Effector memory CD8-positive, alpha-beta T cell (primary cell): Measurements from ENCODE around the gene STX8.
A peak's percentile ranks its signal among the peaks of the same experiment; 100 is the strongest.
"Not testable (repeated sequence)": the region's sequence is repeated elsewhere in the genome, so short reads cannot be mapped to it uniquely, and the experiment has no call there.

Experiments
- ATAC-seq: fragments of 150-1000 bp; cut with Tn5 transposase; replicated peaks from 2 replicates; pipeline ENCODE4 v1.10.0; 2021; ENCODE audit warnings: mild to moderate bottlenecking, moderate library complexity
- DNase-seq, 3 experiments: peaks; one replicate each; pipeline ENCODE4 v3.0.0; 2021
- H3K27ac Mint-ChIP-seq, 2 donors: one replicate each; pipeline ENCODE4 v1.8.0; 2022; ENCODE audit warnings: mild to moderate bottlenecking in 2 of 2, mixed read lengths in 2 of 2, moderate library complexity in 2 of 2
- H3K27me3 Mint-ChIP-seq, 2 donors: one replicate each; pipeline ENCODE4 v1.8.0; 2022; ENCODE audit warnings: mixed read lengths in 2 of 2
- H3K36me3 Mint-ChIP-seq: one replicate; pipeline ENCODE4 v1.8.0; 2022; ENCODE audit warnings: mild to moderate bottlenecking, moderate library complexity, mixed read lengths; ENCODE audit not compliant: insufficient read depth
- H3K4me1 Mint-ChIP-seq, 2 donors: one replicate each; pipeline ENCODE4 v1.8.0; 2022; ENCODE audit warnings: low read depth in 2 of 2, mixed read lengths in 2 of 2
- H3K4me3 Mint-ChIP-seq, 2 donors: one replicate each; pipeline ENCODE4 v1.8.0; 2022; ENCODE audit warnings: mild to moderate bottlenecking in 2 of 2, mixed read lengths in 2 of 2, moderate library complexity in 2 of 2
- H3K9me3 Mint-ChIP-seq, 2 donors: one replicate each; pipeline ENCODE4 v1.8.0; 2022; ENCODE audit warnings: mixed read lengths in 2 of 2

STX8 gene

DNA sequence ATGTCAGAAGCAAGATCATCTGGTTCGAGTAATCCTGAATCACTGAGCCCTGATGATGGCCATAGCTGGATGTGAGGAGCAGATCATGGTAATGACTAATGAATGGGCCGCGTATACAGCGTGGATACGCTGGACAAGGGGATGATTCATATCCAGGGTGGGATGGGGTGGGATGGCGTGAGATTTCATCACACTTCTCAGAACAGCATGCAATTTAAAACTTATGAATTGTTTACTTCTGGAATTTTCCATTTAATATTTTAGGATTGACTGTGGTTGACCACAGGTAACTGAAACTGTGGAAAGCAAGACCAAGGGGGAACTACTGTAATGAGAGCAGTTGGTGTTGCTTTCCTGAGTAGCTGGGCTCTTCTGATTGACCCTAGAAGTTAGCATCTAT is 225.5 kb downstream of the STX8 start:
- H3K4me1 Mint-ChIP-seq, result peaks cover 3% of the 10 kb centered on the region in 2 donors
- H3K27me3 Mint-ChIP-seq, result no peaks in the 10 kb centered on the region
- H3K4me3 Mint-ChIP-seq, result no peak overlapping the region
- H3K36me3 Mint-ChIP-seq, result peaks cover 3% of the 10 kb centered on the region
- DNase-seq (no peak), ATAC-seq (no peak)
- H3K27ac Mint-ChIP-seq, result no peak overlapping the region
- H3K9me3 Mint-ChIP-seq, result no peaks in the 10 kb centered on the region

DNA sequence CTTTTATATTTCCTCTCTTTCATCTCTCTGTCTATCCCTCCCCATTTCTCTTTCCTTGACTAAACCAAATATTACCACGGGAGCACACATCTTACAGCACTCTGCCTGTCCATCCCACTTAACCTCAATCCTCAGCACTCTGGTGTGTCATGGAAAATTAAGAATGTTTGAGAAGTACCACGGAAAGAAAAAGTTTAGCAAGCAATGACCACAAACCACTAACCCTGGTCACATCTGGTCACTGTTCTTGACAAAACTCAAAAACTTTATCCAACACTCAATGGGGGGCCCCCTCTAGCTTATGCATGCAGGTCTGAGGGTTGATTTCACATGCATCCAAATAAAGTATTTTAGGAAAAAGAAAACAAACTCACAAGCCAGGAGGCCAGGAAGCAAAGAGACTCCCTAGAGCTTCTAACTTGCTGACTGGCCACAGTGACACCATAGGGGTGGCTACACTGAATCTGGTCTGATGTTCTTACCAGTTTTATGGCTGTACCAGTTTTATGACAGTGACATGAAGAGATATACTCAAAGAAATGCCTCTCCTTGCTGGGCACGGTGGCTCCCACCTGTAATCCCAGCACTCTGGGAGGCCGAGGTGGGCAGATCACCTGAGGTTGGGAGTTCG is 229.2 kb downstream of the STX8 start:
- no peak overlapping the region for H3K4me3 Mint-ChIP-seq
- DNase-seq (no peak), ATAC-seq (no peak)
- H3K27me3 Mint-ChIP-seq, result no peaks in the 10 kb centered on the region
- peaks cover 3 to 9% of the 10 kb centered on the region in 2 donors for H3K4me1 Mint-ChIP-seq
- H3K36me3 Mint-ChIP-seq, result peaks cover 3% of the 10 kb centered on the region
- no peaks in the 10 kb centered on the region for H3K9me3 Mint-ChIP-seq
- H3K27ac Mint-ChIP-seq, result no peak overlapping the region

DNA sequence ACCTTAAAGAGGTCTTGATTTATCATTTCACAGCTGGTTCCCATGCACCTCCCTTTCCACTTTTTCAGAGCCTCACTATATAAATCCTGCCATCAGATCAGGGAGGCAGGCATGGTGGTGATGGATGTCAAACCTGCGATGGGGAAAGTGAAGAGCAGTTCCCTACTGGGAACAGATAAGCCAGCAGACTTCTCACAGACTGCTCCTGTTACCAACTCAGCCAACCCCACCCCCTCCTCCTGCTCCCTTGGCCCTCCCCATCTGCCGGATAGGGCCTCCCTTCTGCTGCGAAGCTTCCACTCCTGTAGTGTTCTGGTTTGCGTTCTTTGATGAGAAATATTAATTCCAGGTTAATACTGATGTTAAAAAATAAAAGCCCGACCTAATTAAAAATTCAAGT is 232.1 kb downstream of the STX8 start:
- no peaks in the 10 kb centered on the region for H3K36me3 Mint-ChIP-seq
- no peaks in the 10 kb centered on the region for H3K27me3 Mint-ChIP-seq
- no peaks in the 10 kb centered on the region for H3K9me3 Mint-ChIP-seq
- DNase-seq (no peak), ATAC-seq (no peak)
- H3K4me1 Mint-ChIP-seq, result peaks cover 3 to 13% of the 10 kb centered on the region in 2 donors
- H3K4me3 Mint-ChIP-seq, result no peak overlapping the region
- H3K27ac Mint-ChIP-seq, result no peak overlapping the region

DNA sequence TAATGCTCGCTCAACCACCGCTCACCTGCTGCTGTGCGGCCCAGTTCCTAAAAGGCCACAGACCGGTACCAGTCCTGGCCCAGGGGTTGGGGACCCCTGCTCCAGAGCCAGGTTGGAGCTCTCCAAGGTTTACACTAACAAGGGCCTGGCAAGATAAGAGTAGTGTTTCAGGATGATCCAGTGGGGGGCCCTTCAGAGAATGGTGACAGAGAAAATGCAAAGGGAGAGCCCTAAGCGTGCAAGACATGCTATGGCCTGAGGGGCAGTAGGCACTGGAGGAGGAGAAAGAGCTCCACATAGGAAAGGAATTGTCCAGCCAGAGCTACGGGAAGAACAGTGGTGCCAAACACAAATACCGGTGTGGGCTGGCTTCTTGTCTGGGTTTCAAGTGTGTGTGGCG is 233.4 kb downstream of the STX8 start:
- Mint-ChIP-seq H3K36me3 (peaks cover 6% of the 10 kb centered on the region), H3K27ac (no peak overlapping the region), H3K9me3 (no peaks in the 10 kb centered on the region), H3K4me1 (peaks cover 3 to 13% of the 10 kb centered on the region in 2 donors), H3K4me3 (no peak overlapping the region), H3K27me3 (no peaks in the 10 kb centered on the region)
- ATAC-seq (no peak), DNase-seq (no peak)

DNA sequence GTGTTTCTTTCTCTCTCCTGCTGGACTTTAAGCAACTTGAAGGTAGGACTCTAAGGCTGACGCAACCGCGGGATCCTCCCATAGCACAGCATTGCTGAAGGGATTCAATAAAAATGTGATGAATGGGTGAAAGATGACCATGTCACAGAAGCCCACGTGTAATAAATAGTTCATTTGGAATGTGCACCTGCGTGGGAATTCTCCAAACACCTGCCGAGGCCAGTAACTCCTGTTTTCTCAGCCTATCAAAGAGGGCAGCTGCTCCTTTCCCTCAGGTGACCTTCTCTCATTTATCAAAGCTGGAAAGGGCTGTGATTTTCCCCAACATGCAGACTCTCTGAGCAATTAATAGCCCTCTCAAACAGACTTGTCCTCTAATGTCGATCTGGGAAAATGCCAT is 235.7 kb downstream of the STX8 start:
- Mint-ChIP-seq H3K27me3 (no peaks in the 10 kb centered on the region), H3K4me1 (peaks cover 0 to 13% of the 10 kb centered on the region in 2 donors), H3K9me3 (peaks cover under 1 to 4% of the 10 kb centered on the region in 2 donors), H3K4me3 (no peak overlapping the region), H3K27ac (no peak overlapping the region), H3K36me3 (peaks cover 10% of the 10 kb centered on the region)
- ATAC-seq (no peak), DNase-seq (no peak)

DNA sequence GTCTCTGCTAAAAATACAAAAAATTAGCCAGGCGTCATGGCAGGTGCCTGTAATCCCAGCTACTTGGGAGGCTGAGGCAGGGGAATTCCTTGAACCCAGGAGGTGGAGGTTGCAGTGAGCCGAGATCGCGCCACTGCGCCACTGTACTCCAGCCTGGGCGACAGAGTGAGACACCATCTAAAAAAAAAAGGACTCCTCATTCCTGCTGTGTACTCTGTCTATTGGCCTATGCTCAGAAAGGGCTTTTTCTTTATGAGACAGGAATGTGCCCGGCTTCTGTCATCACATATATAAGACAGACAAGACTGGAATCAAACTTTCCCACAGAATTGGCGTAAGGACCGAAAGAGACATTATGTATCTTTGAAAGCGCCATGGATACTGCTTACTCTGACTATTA is 236.1 kb downstream of the STX8 start:
- Mint-ChIP-seq H3K36me3 (peaks cover 10% of the 10 kb centered on the region), H3K4me1 (peaks cover 0 to 13% of the 10 kb centered on the region in 2 donors)
- H3K27me3 Mint-ChIP-seq, H3K4me3 Mint-ChIP-seq, DNase-seq, H3K9me3 Mint-ChIP-seq, ATAC-seq, H3K27ac Mint-ChIP-seq: not testable (repeated sequence)

DNA sequence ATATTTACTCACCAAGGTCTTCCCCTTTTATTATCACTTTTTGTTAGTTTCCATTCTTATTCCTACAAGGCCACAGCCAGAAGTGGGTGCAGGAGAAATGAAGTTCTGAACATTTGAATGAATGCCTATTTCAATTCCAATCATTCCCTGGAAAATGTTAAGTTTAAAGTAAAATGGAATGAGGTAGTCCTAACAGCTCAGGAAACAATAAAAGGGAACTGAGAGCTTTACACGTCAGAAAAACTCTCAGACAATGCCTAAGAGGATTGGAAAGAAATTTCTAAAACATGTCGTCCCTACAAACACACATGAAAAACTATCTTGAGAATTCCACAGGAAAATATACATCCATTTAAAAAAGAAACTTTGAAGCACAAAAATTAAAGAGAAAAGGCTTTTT is 238.8 kb downstream of the STX8 start:
- H3K36me3 Mint-ChIP-seq, result peaks cover 10% of the 10 kb centered on the region
- no peak overlapping the region for H3K27ac Mint-ChIP-seq
- peaks cover 3 to 12% of the 10 kb centered on the region in 2 donors for H3K9me3 Mint-ChIP-seq
- DNase-seq (no peak), ATAC-seq (no peak)
- no peak overlapping the region for H3K4me3 Mint-ChIP-seq
- H3K27me3 Mint-ChIP-seq, result no peaks in the 10 kb centered on the region
- peaks cover 0 to 8% of the 10 kb centered on the region in 2 donors for H3K4me1 Mint-ChIP-seq

DNA sequence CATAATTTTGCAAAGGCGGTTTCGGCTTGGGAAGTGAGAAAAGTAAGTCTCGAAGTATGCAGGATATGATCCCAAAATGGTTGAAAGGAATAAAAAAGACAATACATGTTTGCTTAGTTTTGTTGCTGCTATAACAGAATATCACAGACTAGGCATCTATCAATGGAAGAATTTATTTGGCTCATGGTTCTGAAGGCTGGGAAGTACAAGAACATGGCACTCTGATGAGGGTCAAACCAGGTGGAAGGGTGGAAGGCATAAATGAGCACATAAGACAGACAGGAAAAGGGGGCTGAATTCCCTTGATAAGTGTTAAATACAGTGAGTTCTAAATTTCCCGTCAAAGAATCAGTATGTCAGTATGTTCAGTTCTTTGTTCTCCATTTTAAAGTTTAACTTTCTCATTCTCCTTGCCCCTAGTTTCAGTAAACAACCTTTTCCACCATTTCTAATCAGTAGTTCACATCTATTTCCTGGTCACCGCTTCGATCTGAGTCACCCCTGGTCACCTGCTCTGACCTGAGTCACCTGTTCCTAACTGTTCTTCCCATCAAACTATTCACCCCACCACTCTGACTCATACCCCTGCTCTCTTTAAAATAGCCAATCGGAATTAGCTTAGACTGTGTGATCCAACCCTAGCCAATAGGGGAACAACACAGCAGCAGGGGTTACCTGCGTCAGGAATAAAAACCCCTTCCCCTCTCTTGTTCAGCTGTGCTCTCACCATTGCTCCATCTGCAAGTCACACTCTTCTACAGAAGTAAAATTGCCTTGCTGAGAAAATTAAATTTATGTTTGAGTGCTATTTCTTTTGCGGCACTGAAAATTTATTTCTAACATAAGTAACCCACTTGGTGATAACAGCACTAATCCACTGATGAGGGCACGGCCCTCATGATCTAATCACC is 240.8 kb downstream of the STX8 start:
- peaks cover 0 to 2% of the 10 kb centered on the region in 2 donors for H3K4me1 Mint-ChIP-seq
- peaks cover 10% of the 10 kb centered on the region for H3K36me3 Mint-ChIP-seq
- H3K27me3 Mint-ChIP-seq, result no peaks in the 10 kb centered on the region
- peaks cover 3 to 12% of the 10 kb centered on the region in 2 donors for H3K9me3 Mint-ChIP-seq
- no peak overlapping the region for H3K4me3 Mint-ChIP-seq
- ATAC-seq, result no peak
- DNase-seq, result no peak
- H3K27ac Mint-ChIP-seq, result peak overlapping the region in 1 of 2 donors; percentile 51

DNA sequence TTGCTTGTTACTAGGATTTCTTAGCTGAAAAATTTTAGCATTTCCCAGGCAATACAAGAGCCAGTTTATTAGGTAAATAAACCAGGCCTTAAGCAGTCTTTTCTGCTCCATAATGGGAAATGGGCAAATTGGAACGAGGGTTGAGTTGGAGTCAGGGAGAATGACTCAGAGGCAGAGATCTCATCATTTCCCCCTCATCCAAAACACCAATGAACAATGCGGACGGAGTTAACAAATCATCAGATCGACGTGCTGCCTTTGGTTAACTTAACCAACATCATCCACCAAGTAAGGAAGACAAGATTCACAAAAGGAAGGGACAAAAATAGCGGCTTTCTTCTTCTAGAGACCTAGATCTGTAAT is 243.5 kb downstream of the STX8 start:
- Mint-ChIP-seq H3K4me3 (no peak overlapping the region), H3K9me3 (peaks cover 3 to 12% of the 10 kb centered on the region in 2 donors), H3K4me1 (peaks cover 0 to 2% of the 10 kb centered on the region in 2 donors), H3K36me3 (peaks cover 4% of the 10 kb centered on the region), H3K27me3 (no peaks in the 10 kb centered on the region), H3K27ac (no peak overlapping the region)
- DNase-seq (no peak), ATAC-seq (no peak)

DNA sequence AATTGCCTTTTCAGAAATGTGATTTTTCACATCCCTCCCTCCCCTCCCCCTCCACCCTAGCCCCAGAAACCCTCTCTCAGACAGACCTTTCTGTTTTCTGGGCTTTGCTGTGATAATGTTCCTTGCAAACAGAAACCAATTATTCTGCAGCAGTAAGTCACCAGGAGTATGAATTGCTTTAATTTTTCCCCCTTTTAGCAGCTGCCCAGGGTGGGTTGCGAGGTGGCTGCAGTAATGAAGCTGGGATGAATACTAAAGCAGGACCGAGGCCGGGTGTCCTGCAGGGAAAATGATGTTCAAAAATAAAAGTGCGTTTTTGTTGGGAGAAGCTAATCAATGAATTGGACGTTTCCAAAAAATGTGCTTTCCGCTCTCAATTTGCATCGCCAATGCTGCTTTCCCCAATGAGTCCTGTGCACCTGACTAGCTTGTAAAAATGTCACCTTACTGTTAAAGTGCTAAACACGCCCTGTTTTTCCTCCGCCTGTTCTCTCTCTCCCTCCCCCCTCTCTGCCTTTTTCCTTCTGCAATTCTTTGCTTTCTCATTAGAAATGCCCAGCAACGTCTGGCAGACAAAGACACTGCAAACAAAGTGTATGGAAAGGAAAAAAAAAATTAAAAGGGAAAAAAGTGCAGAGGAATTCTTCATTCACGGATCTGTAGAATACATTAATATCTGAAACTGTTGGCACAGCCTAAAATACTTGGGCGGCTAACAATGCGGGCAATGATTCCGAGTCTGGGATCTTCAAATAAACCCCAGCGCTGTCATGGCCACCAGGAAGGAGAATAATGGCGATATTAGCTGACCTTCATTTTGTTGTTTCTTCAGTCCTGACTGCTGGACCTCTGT is 244.1 kb downstream of the STX8 start:
- DNase-seq (no peak), ATAC-seq (no peak)
- Mint-ChIP-seq H3K9me3 (peaks cover 3 to 12% of the 10 kb centered on the region in 2 donors), H3K4me3 (no peak overlapping the region), H3K27ac (no peak overlapping the region), H3K27me3 (no peaks in the 10 kb centered on the region), H3K36me3 (peaks cover 3% of the 10 kb centered on the region), H3K4me1 (peaks cover 0 to 2% of the 10 kb centered on the region in 2 donors)

DNA sequence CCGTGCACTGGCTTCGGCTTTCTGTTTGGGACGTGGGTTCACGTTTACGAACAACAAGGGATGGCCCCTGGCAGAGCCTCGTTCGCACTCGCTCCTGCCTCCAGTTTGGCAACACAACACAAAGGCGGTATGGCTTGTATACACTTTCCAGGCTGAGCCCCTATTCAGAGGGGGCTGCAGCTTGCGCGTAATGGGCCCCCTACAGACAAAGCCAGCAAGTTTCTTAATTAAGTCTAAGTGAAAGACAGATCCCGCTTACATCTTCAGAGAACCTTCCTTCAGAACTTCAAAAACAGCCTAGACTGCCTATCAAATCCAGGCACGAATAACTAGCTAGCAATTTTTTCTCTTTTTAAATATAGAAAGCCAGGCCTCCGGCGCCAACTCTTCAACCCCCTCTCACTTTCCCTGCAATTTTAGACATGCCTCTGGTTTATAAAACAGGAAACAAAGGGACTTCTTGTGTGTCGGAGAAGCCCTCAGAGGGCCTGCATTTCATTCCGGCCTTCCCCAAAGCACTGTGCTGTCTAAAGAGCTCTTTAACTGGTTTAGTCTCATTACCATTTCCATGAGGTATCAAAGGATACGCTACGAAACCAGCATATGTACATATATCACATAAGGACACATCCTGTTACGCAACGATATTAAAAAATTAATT is 244.9 kb downstream of the STX8 start:
- H3K36me3 Mint-ChIP-seq, result no peaks in the 10 kb centered on the region
- H3K9me3 Mint-ChIP-seq, result peaks cover 3 to 12% of the 10 kb centered on the region in 2 donors
- peaks cover 0 to 2% of the 10 kb centered on the region in 2 donors for H3K4me1 Mint-ChIP-seq
- ATAC-seq, result no peak
- DNase-seq, result no peak
- H3K27ac Mint-ChIP-seq, result no peak overlapping the region
- H3K4me3 Mint-ChIP-seq, result no peak overlapping the region
- H3K27me3 Mint-ChIP-seq, result no peaks in the 10 kb centered on the region

DNA sequence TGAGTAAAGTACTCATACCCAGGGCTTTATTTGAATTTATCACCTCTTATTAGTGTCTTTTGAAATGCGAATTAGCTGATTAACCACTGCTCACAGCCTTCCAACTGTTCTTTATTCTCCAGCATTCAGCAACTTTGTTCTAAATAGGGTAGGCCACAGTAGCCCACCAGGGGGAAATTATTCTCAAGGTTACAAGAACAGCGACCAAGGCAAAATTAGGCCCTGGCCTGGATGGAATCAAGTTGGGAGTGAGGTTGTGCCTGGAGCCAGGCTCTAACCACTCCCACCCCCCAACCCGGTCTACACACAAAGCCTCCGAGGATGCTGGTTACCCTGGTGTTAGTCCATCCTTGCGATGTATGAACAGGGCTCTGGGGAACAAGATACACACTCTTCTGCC is 245.5 kb downstream of the STX8 start:
- ATAC-seq (no peak), DNase-seq (no peak)
- H3K27me3 Mint-ChIP-seq, result no peaks in the 10 kb centered on the region
- peaks cover 0 to 2% of the 10 kb centered on the region in 2 donors for H3K4me1 Mint-ChIP-seq
- H3K9me3 Mint-ChIP-seq, result peaks cover 3 to 10% of the 10 kb centered on the region in 2 donors
- no peaks in the 10 kb centered on the region for H3K36me3 Mint-ChIP-seq
- no peak overlapping the region for H3K27ac Mint-ChIP-seq
- H3K4me3 Mint-ChIP-seq, result no peak overlapping the region
